ENCODE measurements around the gene BEND4. TPM values are rescaled to one million over a fixed set of nuclear protein-coding genes. Genes with fewer than 3 reads are reported as not detected.

BEND4 gene
- total and polyA plus RNA-seq, 8 donors, result 0.03 TPM; not detected in 6

DNA sequence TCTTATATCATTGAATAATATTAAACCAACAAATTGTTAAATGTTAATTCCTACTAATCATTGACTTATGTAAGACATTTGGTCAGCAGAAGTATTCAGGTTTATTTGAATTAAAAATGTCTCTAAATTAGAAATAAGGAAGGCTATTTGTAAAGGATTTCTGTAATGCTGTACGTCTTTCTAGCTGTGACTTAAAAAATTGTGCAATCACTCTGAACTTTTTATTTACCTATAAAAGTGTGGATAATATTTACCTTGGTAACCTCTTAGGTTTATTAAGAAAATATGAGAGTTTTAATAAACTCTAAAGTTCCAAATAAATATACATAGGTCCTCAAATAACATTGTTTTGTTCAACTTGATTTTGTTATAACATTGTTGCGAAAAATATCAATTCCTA is 85.2 kb downstream of the BEND4 start:
- FAIRE-seq (peak; percentile 51), DNase-seq (no peak), ATAC-seq (no peak)
- intact Hi-C loops (cut with DNase I), result no loop called here
- 49 to 50% methylated on average over 2 of the region's 2 CpGs for WGBS, 2 donors
- Histone ChIP-seq H3K27ac (no peak overlapping the region), H3K4me1 (no peaks in the 10 kb centered on the region), H3K36me3 (peaks cover 0 to 31% (median 0%) of the 10 kb centered on the region in 3 donors), H3K27me3 (no peaks in the 10 kb centered on the region), H3K9me3 (no peaks in the 10 kb centered on the region), H3K4me3 (no peak overlapping the region)
- TF ChIP-seq, protein P1, sequence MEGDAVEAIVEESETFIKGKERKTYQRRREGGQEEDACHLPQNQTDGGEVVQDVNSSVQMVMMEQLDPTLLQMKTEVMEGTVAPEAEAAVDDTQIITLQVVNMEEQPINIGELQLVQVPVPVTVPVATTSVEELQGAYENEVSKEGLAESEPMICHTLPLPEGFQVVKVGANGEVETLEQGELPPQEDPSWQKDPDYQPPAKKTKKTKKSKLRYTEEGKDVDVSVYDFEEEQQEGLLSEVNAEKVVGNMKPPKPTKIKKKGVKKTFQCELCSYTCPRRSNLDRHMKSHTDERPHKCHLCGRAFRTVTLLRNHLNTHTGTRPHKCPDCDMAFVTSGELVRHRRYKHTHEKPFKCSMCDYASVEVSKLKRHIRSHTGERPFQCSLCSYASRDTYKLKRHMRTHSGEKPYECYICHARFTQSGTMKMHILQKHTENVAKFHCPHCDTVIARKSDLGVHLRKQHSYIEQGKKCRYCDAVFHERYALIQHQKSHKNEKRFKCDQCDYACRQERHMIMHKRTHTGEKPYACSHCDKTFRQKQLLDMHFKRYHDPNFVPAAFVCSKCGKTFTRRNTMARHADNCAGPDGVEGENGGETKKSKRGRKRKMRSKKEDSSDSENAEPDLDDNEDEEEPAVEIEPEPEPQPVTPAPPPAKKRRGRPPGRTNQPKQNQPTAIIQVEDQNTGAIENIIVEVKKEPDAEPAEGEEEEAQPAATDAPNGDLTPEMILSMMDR (IDR thresholded peaks at IDR 0.05), result no peak

DNA sequence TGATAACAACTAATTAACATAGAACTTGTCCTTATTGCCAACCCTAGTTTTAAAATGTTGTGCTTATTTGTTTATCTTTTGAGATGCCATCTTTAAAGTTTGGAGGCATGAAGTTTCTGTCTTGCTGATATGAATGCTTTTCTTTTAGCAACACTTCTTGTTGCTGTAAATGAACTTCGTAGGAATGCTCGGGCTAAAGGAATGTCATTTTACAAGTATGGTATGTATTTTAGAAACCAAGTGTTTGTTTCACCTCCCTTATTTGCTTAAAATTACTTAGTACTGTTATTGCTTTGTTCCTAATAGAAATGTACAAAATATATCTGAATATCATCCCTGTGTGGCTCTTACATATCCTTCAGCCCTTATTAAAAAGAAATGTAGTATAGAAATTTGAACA is 86.1 kb downstream of the BEND4 start:
- Histone ChIP-seq H3K4me1 (no peaks in the 10 kb centered on the region), H3K27me3 (no peaks in the 10 kb centered on the region), H3K9me3 (no peaks in the 10 kb centered on the region), H3K27ac (no peak overlapping the region), H3K36me3 (peaks cover 0 to 30% (median 0%) of the 10 kb centered on the region in 3 donors), H3K4me3 (no peak overlapping the region)
- intact Hi-C loops (cut with DNase I), result no loop called here
- 86 to 94% methylated on average over 2 of the region's 2 CpGs for WGBS, 2 donors
- TF ChIP-seq, protein P1 (IDR thresholded peaks at IDR 0.05), result no peak
- no peak for DNase-seq
- no peak for FAIRE-seq
- no peak for ATAC-seq

Other genes starting within 250 kb of the BEND4 start
- 10 to 100 TPM; 12.6 to 31.4 (median 22.8) TPM for gene TMEM33, start 217.2 kb downstream of the BEND4 start, total RNA-seq
- 1 to 10 TPM; 4.2 to 7.2 TPM for gene TMEM33, start 217.2 kb downstream of the BEND4 start, polyA plus RNA-seq
- gene DCAF4L1, start 170.9 kb downstream of the BEND4 start, total RNA-seq, result under 1 TPM in 3 of 6 donors, not detected in 3; 0.03 to 0.09 (median 0.06) TPM
- under 1 TPM; 0.09 to 0.15 TPM for gene DCAF4L1, start 170.9 kb downstream of the BEND4 start, polyA plus RNA-seq
- gene SLC30A9, start 162.1 kb downstream of the BEND4 start, total RNA-seq, result 10 to 100 TPM; 18.6 to 31.2 (median 26.9) TPM
- gene SLC30A9, start 162.1 kb downstream of the BEND4 start, polyA plus RNA-seq, result 10 to 100 TPM in 1 of 2 donors, 1 to 10 TPM in 1; 6.2 to 15.1 TPM
- gene SHISA3, start 244.8 kb upstream of the BEND4 start, total RNA-seq, result under 1 TPM in 3 of 6 donors, not detected in 3; 0.09 to 0.43 (median 0.16) TPM
- gene SHISA3, start 244.8 kb upstream of the BEND4 start, polyA plus RNA-seq, result under 1 TPM; 0.07 to 0.27 TPM